Measurements from ENCODE around the gene LINGO1.

GRCh38 chr15:77564938-77565337 lies 67.8 kb downstream of the LINGO1 start:
- TF ChIP-seq CTCF (IDR thresholded peaks at IDR 0.05), result no peak
- TF ChIP-seq POLR2A (IDR thresholded peaks at IDR 0.05), result no peak

All from adrenal gland (tissue), 5 donors.